ENCODE measurements around the gene BAZ2A. TPM values are rescaled to one million over a fixed set of nuclear protein-coding genes. Genes with fewer than 3 reads are reported as not detected.

The BAZ2A gene
- total RNA-seq, 1 donor from 2014 or later: 37.9 TPM

Other genes starting within 250 kb of the BAZ2A start
- 10.3 and 15.5 TPM in 2 replicates for gene TIMELESS, start 180.9 kb downstream of the BAZ2A start, total RNA-seq
- not detected in 2 replicates for gene MIP, start 175.7 kb downstream of the BAZ2A start, total RNA-seq
- gene SPRYD4, start 161.7 kb downstream of the BAZ2A start, total RNA-seq: 1.0 and 1.1 TPM in 2 replicates
- 2.3 and 3.3 TPM in 2 replicates for gene GLS2, start 142.2 kb downstream of the BAZ2A start, total RNA-seq
- 37.2 and 42.4 TPM in 2 replicates for gene RBMS2, start 108.5 kb downstream of the BAZ2A start, total RNA-seq
- 399 and 419 TPM in 2 replicates for gene ATP5F1B, start 15.7 kb upstream of the BAZ2A start, total RNA-seq
- gene PTGES3, start 58.0 kb upstream of the BAZ2A start, total RNA-seq: 114 and 119 TPM in 2 replicates
- 1,136 and 1,207 TPM in 2 replicates for gene NACA, start 95.0 kb upstream of the BAZ2A start, total RNA-seq
- 4.5 and 12.0 TPM in 2 replicates for gene PRIM1, start 122.0 kb upstream of the BAZ2A start, total RNA-seq
- gene HSD17B6, start 133.0 kb upstream of the BAZ2A start, total RNA-seq: 0.34 and 0.63 TPM in 2 replicates